ENCODE data around the gene CUL2. TPM values are rescaled to one million over a fixed set of nuclear protein-coding genes. Genes with fewer than 3 reads are reported as not detected.

The CUL2 gene
- total RNA-seq, 1 experiment from 2014 or later = 68.0 TPM

DNA sequence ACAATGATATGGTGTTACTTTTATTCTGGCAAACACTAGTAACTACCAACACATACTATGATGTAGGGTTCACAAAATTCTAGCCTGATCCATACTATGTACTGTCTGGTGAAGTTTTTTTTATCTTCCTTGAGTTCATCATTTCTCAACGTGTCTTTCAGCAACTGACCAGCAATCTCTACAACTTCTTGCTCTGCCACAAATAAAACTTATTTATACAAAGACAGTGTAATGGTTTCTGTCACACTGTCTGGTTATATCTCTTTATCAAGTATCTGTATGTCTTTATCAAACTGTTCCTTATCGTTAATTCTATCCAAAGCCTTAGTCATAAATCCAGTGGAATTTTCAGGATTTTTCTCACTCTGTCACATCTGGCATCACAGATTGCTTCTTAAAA is 69.7 kb downstream of the CUL2 start:
- CTCF ChIA-PET = no interaction called here
- H3K4me1 Mint-ChIP-seq (ENCODE audit: low read depth, unreplicated experiment) = no peaks in the 10 kb centered on the region
- no peaks in the 10 kb centered on the region; the same call in 1 of the 2 replicates for H3K36me3 ChIP-seq (ENCODE audit: control insufficient read depth, insufficient read depth, low read length)
- no peak overlapping the region for H3K4me3 ChIP-seq (ENCODE audit: low read depth, low read length)
- no peak overlapping the region for H3K4me3 Mint-ChIP-seq (ENCODE audit: unreplicated experiment)
- intact Hi-C loops (cut with micrococcal nuclease; ENCODE audit: unreplicated experiment) = no loop called here
- no peaks in the 10 kb centered on the region for H3K9me3 ChIP-seq
- no peaks in the 10 kb centered on the region for H3K4me1 ChIP-seq
- no peaks in the 10 kb centered on the region for H3K9me3 Mint-ChIP-seq (ENCODE audit: unreplicated experiment)
- TF ChIP-seq, protein P1, sequence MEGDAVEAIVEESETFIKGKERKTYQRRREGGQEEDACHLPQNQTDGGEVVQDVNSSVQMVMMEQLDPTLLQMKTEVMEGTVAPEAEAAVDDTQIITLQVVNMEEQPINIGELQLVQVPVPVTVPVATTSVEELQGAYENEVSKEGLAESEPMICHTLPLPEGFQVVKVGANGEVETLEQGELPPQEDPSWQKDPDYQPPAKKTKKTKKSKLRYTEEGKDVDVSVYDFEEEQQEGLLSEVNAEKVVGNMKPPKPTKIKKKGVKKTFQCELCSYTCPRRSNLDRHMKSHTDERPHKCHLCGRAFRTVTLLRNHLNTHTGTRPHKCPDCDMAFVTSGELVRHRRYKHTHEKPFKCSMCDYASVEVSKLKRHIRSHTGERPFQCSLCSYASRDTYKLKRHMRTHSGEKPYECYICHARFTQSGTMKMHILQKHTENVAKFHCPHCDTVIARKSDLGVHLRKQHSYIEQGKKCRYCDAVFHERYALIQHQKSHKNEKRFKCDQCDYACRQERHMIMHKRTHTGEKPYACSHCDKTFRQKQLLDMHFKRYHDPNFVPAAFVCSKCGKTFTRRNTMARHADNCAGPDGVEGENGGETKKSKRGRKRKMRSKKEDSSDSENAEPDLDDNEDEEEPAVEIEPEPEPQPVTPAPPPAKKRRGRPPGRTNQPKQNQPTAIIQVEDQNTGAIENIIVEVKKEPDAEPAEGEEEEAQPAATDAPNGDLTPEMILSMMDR (IDR thresholded peaks at IDR 0.05; ENCODE audit: insufficient read depth in 1 of 2, low read depth in 1 of 2, low read length in 1 of 2, severe bottlenecking in 1 of 2, unreplicated experiment in 1 of 2) = no peak
- no peak overlapping the region for H3K27ac Mint-ChIP-seq (ENCODE audit: unreplicated experiment)
- no peak for DNase-seq
- H3K36me3 Mint-ChIP-seq (ENCODE audit: insufficient read depth, unreplicated experiment) = peaks cover 56% of the 10 kb centered on the region
- H3K27me3 Mint-ChIP-seq (ENCODE audit: insufficient read depth, unreplicated experiment) = no peaks in the 10 kb centered on the region
- POLR2A ChIA-PET = no interaction called here
- no peaks in the 10 kb centered on the region for H3K27me3 ChIP-seq (replicated peaks; ENCODE audit: control insufficient read depth, insufficient read depth, low read length)
- BruUV-seq (replicated peaks) = no TSS peak

DNA sequence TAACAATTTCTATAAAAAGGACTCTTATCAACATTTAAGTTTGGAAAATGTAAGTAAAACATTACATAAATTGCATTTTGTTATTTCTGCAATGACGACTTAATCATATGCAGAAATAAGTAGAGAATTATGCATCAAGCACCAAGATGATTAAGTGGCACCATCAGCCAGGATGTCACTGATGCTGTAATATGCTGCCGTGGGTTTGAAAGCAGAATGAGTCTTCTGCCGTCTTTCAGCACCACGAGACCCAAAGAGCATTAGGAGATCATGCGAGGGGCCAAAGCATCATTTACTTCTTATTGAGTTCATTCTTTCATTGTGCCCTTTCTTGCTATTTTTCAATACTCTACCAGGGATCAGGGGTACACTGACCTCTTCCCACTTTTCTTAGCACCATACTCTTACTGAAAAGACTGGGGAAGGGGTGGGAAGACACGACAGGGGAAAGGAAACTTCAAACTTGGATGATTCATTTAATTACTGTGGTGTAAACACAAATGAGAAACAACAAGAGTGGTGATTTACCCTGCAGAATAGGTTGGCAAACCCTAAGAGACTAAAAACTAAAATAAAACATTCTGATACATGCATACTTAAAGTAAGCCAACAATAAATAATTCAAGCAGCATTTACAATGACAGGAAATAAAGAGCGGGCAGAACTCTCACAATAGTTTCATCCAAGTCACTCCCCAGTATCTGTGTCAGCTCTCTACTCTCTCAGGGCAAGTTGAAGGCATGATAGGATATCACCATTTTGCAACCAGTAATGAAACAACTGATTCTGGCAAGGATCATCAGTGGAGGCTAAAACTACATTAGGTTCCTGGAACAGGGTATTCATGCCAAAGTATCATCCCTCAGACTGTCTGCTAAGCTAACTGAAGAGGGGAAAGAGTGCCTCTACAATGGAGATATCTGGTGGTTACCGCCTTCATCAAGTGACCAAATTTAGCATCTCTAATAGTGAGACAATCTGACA is 70.8 kb downstream of the CUL2 start:
- POLR2A ChIA-PET = no interaction called here
- Histone ChIP-seq H3K4me1 (no peaks in the 10 kb centered on the region), H3K27me3 (replicated peaks; ENCODE audit: control insufficient read depth, insufficient read depth, low read length) (no peaks in the 10 kb centered on the region), H3K4me3 (ENCODE audit: low read depth, low read length) (no peak overlapping the region), H3K9me3 (no peaks in the 10 kb centered on the region), H3K36me3 (ENCODE audit: control insufficient read depth, insufficient read depth, low read length) (no peaks in the 10 kb centered on the region; the same call in 1 of the 2 replicates)
- H3K4me1 Mint-ChIP-seq (ENCODE audit: low read depth, unreplicated experiment) = no peaks in the 10 kb centered on the region
- H3K9me3 Mint-ChIP-seq (ENCODE audit: unreplicated experiment) = no peaks in the 10 kb centered on the region
- peaks cover 45% of the 10 kb centered on the region for H3K36me3 Mint-ChIP-seq (ENCODE audit: insufficient read depth, unreplicated experiment)
- no peak for DNase-seq
- intact Hi-C loops (cut with micrococcal nuclease; ENCODE audit: unreplicated experiment) = no loop called here
- CTCF ChIA-PET = no interaction called here
- no peak overlapping the region for H3K27ac Mint-ChIP-seq (ENCODE audit: unreplicated experiment)
- TF ChIP-seq, protein P1 (IDR thresholded peaks at IDR 0.05; ENCODE audit: insufficient read depth in 1 of 2, low read depth in 1 of 2, low read length in 1 of 2, severe bottlenecking in 1 of 2, unreplicated experiment in 1 of 2) = no peak
- BruUV-seq (replicated peaks) = no TSS peak
- H3K27me3 Mint-ChIP-seq (ENCODE audit: insufficient read depth, unreplicated experiment) = no peaks in the 10 kb centered on the region
- H3K4me3 Mint-ChIP-seq (ENCODE audit: unreplicated experiment) = no peak overlapping the region

DNA sequence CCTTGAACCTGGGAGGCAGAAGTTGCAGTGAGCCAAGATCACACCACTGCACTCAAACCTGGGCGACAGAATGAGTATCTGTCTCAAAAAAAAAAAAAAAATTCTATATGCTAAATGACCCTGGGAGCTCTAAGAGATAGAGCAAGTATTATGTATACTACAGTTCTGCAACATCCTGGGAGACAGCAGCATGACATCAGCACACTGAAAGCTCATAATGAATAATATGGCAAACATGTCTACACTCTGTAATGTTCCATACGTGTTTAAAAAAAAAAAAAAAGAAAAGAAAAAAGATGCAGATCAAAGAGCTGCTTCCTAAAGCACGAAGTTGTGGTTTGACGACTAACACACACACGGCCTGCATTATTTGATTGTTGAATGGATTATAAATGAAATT is 72.5 kb downstream of the CUL2 start:
- H3K9me3 Mint-ChIP-seq (ENCODE audit: unreplicated experiment) = no peaks in the 10 kb centered on the region
- peaks cover 43% of the 10 kb centered on the region for H3K36me3 Mint-ChIP-seq (ENCODE audit: insufficient read depth, unreplicated experiment)
- no peaks in the 10 kb centered on the region; the same call in 1 of the 2 replicates for H3K36me3 ChIP-seq (ENCODE audit: control insufficient read depth, insufficient read depth, low read length)
- ChIA-PET POLR2A (no interaction called here), CTCF (no interaction called here)
- H3K4me1 Mint-ChIP-seq (ENCODE audit: low read depth, unreplicated experiment) = no peaks in the 10 kb centered on the region
- no peaks in the 10 kb centered on the region for H3K4me1 ChIP-seq
- no peak overlapping the region for H3K4me3 ChIP-seq (ENCODE audit: low read depth, low read length)
- no peak overlapping the region for H3K27ac Mint-ChIP-seq (ENCODE audit: unreplicated experiment)
- no TSS peak for BruUV-seq (replicated peaks)
- intact Hi-C loops (cut with micrococcal nuclease; ENCODE audit: unreplicated experiment) = no loop called here
- no peak overlapping the region for H3K4me3 Mint-ChIP-seq (ENCODE audit: unreplicated experiment)
- H3K27me3 ChIP-seq (replicated peaks; ENCODE audit: control insufficient read depth, insufficient read depth, low read length) = no peaks in the 10 kb centered on the region
- no peak for DNase-seq
- TF ChIP-seq, protein P1 (IDR thresholded peaks at IDR 0.05; ENCODE audit: insufficient read depth in 1 of 2, low read depth in 1 of 2, low read length in 1 of 2, severe bottlenecking in 1 of 2, unreplicated experiment in 1 of 2) = no peak
- no peaks in the 10 kb centered on the region for H3K9me3 ChIP-seq
- no peaks in the 10 kb centered on the region for H3K27me3 Mint-ChIP-seq (ENCODE audit: insufficient read depth, unreplicated experiment)

All from Caco-2 (cell line).